ENCODE data around the gene HIPK1. TPM values are rescaled to one million over a fixed set of nuclear protein-coding genes. Genes with fewer than 3 reads are reported as not detected.
"Not testable (repeated sequence)": the region's sequence is repeated elsewhere in the genome, so short reads cannot be mapped to it uniquely, and the experiment has no call there.

Gene HIPK1
- total RNA-seq, 1 experiment from 2014 or later = 11.3 TPM

- in situ Hi-C loops (cut with HindIII; ENCODE audit: low sequenced_read_pairs) = no loop called here
- no peak for DNase-seq (ENCODE audit: low spot score)
Measured at GRCh38 chr1:113999799-114000198, 70.7 kb downstream of the HIPK1 start.

GRCh38 chr1:114000406-114000805 is 71.3 kb downstream of the HIPK1 start:
- in situ Hi-C loops (cut with HindIII; ENCODE audit: low sequenced_read_pairs) = no loop called here
- DNase-seq (ENCODE audit: low spot score) = no peak

- DNase-seq (ENCODE audit: low spot score) = no peak
Measured at GRCh38 chr1:114002492-114003239, 73.5 kb downstream of the HIPK1 start.

GRCh38 chr1:114003431-114003830 is 74.3 kb downstream of the HIPK1 start:
- in situ Hi-C loops (cut with HindIII; ENCODE audit: low sequenced_read_pairs) = no loop called here

More at GRCh38 chr1:114002492-114003239, 73.5 kb downstream of the HIPK1 start:
- in situ Hi-C loops (cut with HindIII; ENCODE audit: low sequenced_read_pairs) = no loop called here

GRCh38 chr1:114006825-114007224 is 77.7 kb downstream of the HIPK1 start:
- in situ Hi-C loops (cut with HindIII; ENCODE audit: low sequenced_read_pairs) = not testable (repeated sequence)

More at GRCh38 chr1:114003431-114003830, 74.3 kb downstream of the HIPK1 start:
- DNase-seq (ENCODE audit: low spot score) = no peak

GRCh38 chr1:114008480-114008941 is 79.4 kb downstream of the HIPK1 start:
- no peak for DNase-seq (ENCODE audit: low spot score)
- in situ Hi-C loops (cut with HindIII; ENCODE audit: low sequenced_read_pairs) = no loop called here

More at GRCh38 chr1:114006825-114007224, 77.7 kb downstream of the HIPK1 start:
- DNase-seq (ENCODE audit: low spot score) = not testable (repeated sequence)

DNA sequence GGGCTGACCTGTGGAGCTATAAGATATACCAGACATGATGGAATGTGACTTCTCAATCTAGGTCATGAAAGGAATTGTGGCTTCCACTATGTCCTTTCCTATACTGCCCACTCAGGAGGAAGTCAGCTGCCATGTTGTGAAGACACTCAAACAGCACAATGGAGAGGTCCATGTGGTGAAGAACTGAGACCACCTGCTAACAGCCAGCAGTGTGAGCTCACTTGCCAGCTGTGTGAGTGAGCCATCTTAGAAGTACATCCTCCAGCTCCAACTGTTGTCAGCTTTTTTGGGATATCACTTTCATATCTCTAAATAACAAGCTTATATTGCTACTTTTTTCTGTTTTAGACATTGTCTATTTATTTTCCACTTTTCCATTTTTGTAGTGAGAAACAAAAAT is 79.9 kb downstream of the HIPK1 start:
- in situ Hi-C loops (cut with HindIII; ENCODE audit: low sequenced_read_pairs) = no loop called here
- DNase-seq (ENCODE audit: low spot score) = no peak

GRCh38 chr1:114009393-114009792 is 80.3 kb downstream of the HIPK1 start:
- in situ Hi-C loops (cut with HindIII; ENCODE audit: low sequenced_read_pairs) = no loop called here
- no peak for DNase-seq (ENCODE audit: low spot score)

DNA sequence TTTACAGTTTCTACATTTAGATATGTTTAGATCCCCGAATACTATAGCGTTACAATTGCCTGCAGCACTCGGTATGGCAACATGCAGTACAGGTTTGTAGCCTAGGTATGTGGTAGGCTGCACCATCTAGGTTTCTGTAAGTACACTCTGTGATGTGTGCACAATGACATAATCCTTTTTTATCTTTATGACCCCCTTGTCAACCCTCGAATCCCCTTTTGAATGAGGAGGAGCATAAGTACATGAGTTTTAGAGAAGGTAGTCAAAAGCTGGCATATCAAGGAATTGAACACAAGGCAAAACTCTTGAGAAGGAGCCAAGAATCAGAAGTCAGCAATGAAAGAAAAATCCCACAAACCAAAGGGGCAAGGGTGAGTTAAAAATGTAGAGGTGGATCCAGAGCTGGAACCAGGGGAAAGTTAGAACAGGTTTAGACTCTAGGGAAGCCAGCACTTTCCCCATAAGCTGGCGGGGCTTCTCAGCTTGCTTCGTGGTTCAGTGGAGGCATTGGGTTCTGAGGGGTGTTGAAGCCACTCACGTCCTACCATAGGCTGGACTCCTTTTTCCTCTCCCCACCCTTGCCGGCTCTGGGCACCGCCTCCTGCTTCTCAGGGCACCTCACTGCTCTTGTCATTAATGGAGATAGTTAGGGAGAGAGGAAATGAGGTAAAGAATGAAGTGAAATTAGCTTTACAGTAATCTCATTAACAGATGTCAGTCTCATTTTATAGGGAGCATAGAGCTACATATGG is 81.5 kb downstream of the HIPK1 start:
- DNase-seq (ENCODE audit: low spot score) = no peak
- in situ Hi-C loops (cut with HindIII; ENCODE audit: low sequenced_read_pairs) = no loop called here

GRCh38 chr1:114011796-114012195 is 82.7 kb downstream of the HIPK1 start:
- in situ Hi-C loops (cut with HindIII; ENCODE audit: low sequenced_read_pairs) = no loop called here

GRCh38 chr1:114015075-114015474 is 86.0 kb downstream of the HIPK1 start:
- no peak for DNase-seq (ENCODE audit: low spot score)

More at GRCh38 chr1:114011796-114012195, 82.7 kb downstream of the HIPK1 start:
- DNase-seq (ENCODE audit: low spot score) = no peak

DNA sequence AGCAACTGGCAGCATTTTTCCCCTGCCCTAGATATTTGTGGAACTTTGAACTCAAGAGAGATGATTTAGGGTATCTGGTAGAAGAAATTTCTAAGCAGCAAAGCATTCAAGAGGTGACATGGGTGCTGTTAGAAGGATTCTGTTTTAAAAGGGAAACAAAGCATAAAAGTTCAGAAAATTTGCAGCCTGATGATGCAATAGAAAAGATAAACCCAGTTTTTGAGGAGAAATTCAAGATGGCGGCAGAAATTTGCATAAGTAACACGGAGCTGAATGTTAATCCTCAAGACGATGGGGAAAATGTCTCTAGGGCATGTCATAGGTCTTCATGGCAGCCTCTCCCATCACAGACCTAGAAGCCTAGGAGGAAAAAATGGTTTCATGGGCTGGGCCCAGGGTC is 90.6 kb downstream of the HIPK1 start:
- in situ Hi-C loops (cut with HindIII; ENCODE audit: low sequenced_read_pairs); DNase-seq (ENCODE audit: low spot score): not testable (repeated sequence)

More at GRCh38 chr1:114015075-114015474, 86.0 kb downstream of the HIPK1 start:
- in situ Hi-C loops (cut with HindIII; ENCODE audit: low sequenced_read_pairs) = no loop called here

DNA sequence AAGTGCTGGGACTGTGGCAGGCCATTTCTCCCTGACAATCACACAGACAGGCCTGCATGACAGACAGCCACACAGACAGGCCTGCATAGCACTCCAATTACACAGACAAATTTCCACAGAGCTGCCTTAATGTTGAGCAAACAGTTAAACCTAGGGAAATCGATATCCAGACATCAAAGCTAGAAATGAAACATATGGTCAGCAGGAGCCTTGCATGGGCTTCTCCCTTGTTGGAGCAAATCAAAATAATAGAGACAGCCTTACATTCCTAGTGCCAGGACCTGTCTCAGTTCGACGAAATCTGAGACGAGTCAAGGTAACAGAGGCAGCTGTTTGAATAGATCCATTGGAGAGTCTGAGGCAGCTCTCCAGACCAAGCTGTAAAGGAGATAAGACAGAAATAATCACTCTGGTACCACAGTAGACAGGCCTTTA is 92.6 kb downstream of the HIPK1 start:
- in situ Hi-C loops (cut with HindIII; ENCODE audit: low sequenced_read_pairs) = no loop called here
- DNase-seq (ENCODE audit: low spot score) = no peak

GRCh38 chr1:114022877-114023276 is 93.8 kb downstream of the HIPK1 start:
- in situ Hi-C loops (cut with HindIII; ENCODE audit: low sequenced_read_pairs) = no loop called here
- DNase-seq (ENCODE audit: low spot score) = no peak

- no peak for DNase-seq (ENCODE audit: low spot score)
- in situ Hi-C loops (cut with HindIII; ENCODE audit: low sequenced_read_pairs) = no loop called here
Measured at GRCh38 chr1:114023377-114023776, 94.3 kb downstream of the HIPK1 start.

DNA sequence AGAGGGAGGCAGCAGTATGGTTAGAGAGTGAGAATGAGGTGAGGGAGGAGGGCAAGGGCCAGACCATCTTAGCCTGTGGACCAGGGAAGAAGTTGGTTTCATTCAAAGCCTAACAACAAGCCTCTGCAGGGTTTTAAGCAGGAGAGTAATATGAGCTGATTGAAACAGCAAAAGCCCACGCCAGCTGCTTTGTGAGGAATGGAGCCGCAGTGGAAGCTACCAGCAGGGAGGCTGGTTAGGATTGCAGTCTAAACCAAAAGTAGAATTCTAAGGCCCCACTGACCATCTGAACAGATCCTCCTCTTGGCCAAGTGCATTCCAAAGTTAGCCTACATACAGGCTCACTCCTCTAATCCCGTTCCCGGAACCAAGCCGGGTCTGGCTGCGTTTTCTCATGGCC is 94.9 kb downstream of the HIPK1 start:
- no peak for DNase-seq (ENCODE audit: low spot score)
- in situ Hi-C loops (cut with HindIII; ENCODE audit: low sequenced_read_pairs) = no loop called here

GRCh38 chr1:114025609-114026401 is 96.7 kb downstream of the HIPK1 start:
- DNase-seq (ENCODE audit: low spot score) = no peak
- in situ Hi-C loops (cut with HindIII; ENCODE audit: low sequenced_read_pairs) = no loop called here

- DNase-seq (ENCODE audit: low spot score) = no peak
- in situ Hi-C loops (cut with HindIII; ENCODE audit: low sequenced_read_pairs) = no loop called here
Measured at GRCh38 chr1:114026797-114027196, 97.7 kb downstream of the HIPK1 start.

All from G401 (cell line).